ENCODE results near the gene PRSS27.
"Not testable (repeated sequence)": the region's sequence is repeated elsewhere in the genome, so short reads cannot be mapped to it uniquely, and the experiment has no call there.

Gene PRSS27

GRCh38 chr16:2724816-2725348, 4.9 kb upstream of the PRSS27 start:
- Histone ChIP-seq H3K9me3 (replicated peaks in 1 of 2; ENCODE audit: control insufficient read depth in 2 of 2, insufficient read depth in 1 of 2, low read depth in 1 of 2, low read length in 2 of 2) (no peaks in the 10 kb centered on the region), H2AFZ (ENCODE audit: low read length) (no peak overlapping the region), H3K36me3 (replicated peaks in 1 of 2; ENCODE audit: control insufficient read depth in 2 of 2, insufficient read depth in 2 of 2, low read length in 2 of 2) (no peaks in the 10 kb centered on the region), H4K8ac (ENCODE audit: low read depth, low read length) (no peak overlapping the region), H2BK5ac (ENCODE audit: low read length) (no peak overlapping the region), H4K91ac (ENCODE audit: low read depth, low read length, poor library complexity) (no peak overlapping the region), H2BK12ac (ENCODE audit: low read length) (no peak overlapping the region), H3K4ac (ENCODE audit: low read length) (no peak overlapping the region), H2BK15ac (ENCODE audit: low read length) (no peak overlapping the region), H3K23ac (ENCODE audit: low read depth, low read length, poor library complexity) (no peak overlapping the region), H3K4me2 (ENCODE audit: insufficient read depth, low read length, poor library complexity, severe bottlenecking) (no peak overlapping the region), H3K18ac (ENCODE audit: low read length) (no peak overlapping the region), H3K79me1 (ENCODE audit: low read depth, low read length) (peaks cover 2% of the 10 kb centered on the region), H3K4me3 (ENCODE audit: low read length in 2 of 2) (no peak overlapping the region), H2AK5ac (ENCODE audit: low read depth, low read length) (no peak overlapping the region), H2BK120ac (ENCODE audit: low read depth, low read length) (no peak overlapping the region), H3K27ac (replicated peaks; ENCODE audit: low read length) (no peak overlapping the region), H3K9ac (ENCODE audit: low read depth, low read length, poor library complexity) (no peak overlapping the region), H3K14ac (ENCODE audit: low read length) (no peak overlapping the region), H3K4me1 (ENCODE audit: control insufficient read depth in 2 of 2, insufficient read depth in 1 of 2, low read depth in 1 of 2, low read length in 2 of 2) (no peaks in the 10 kb centered on the region), H3K27me3 (ENCODE audit: control insufficient read depth in 3 of 3, insufficient read depth in 3 of 3, low read depth in 1 of 3, low read length in 3 of 3) (peaks cover 0 to 6% (median 0%) of the 10 kb centered on the region in 3 experiments)
- WGBS, 2 donors (ENCODE audit: extremely low coverage in 2 of 2, insufficient read length in 2 of 2, insufficient replicate concordance in 1 of 2) = no CpG with 5 or more reads among the region's 16 CpGs
- no peak for DNase-seq (ENCODE audit: low spot score)

- no peak overlapping the region for H2BK5ac ChIP-seq (ENCODE audit: low read length)
- no peaks in the 10 kb centered on the region for H3K9me3 ChIP-seq (replicated peaks in 1 of 2; ENCODE audit: control insufficient read depth in 2 of 2, insufficient read depth in 1 of 2, low read depth in 1 of 2, low read length in 2 of 2)
- no peak overlapping the region for H2AK5ac ChIP-seq (ENCODE audit: low read depth, low read length)
- peaks cover 0 to 4% of the 10 kb centered on the region in 2 donors for H3K4me1 ChIP-seq (ENCODE audit: control insufficient read depth in 2 of 2, insufficient read depth in 1 of 2, low read depth in 1 of 2, low read length in 2 of 2)
- no peak overlapping the region for H3K4me3 ChIP-seq (ENCODE audit: low read length in 2 of 2)
- peaks cover 2% of the 10 kb centered on the region for H3K79me1 ChIP-seq (ENCODE audit: low read depth, low read length)
- WGBS, 2 donors (ENCODE audit: extremely low coverage in 2 of 2, insufficient read length in 2 of 2, insufficient replicate concordance in 1 of 2) = no CpG with 5 or more reads among the region's 7 CpGs
- no peak overlapping the region for H3K14ac ChIP-seq (ENCODE audit: low read length)
- H3K18ac ChIP-seq (ENCODE audit: low read length) = no peak overlapping the region
- H3K23ac ChIP-seq (ENCODE audit: low read depth, low read length, poor library complexity) = no peak overlapping the region
- no peak overlapping the region for H2BK15ac ChIP-seq (ENCODE audit: low read length)
- no peak overlapping the region for H4K8ac ChIP-seq (ENCODE audit: low read depth, low read length)
- H2AFZ ChIP-seq (ENCODE audit: low read length) = peak overlapping the region; percentile 8
- no peak overlapping the region for H3K4me2 ChIP-seq (ENCODE audit: insufficient read depth, low read length, poor library complexity, severe bottlenecking)
- no peak overlapping the region for H3K9ac ChIP-seq (ENCODE audit: low read depth, low read length, poor library complexity)
- no peak for DNase-seq (ENCODE audit: low spot score)
- H4K91ac ChIP-seq (ENCODE audit: low read depth, low read length, poor library complexity) = no peak overlapping the region
- no peaks in the 10 kb centered on the region for H3K36me3 ChIP-seq (replicated peaks in 1 of 2; ENCODE audit: control insufficient read depth in 2 of 2, insufficient read depth in 2 of 2, low read length in 2 of 2)
- peaks cover 0 to 6% (median 0%) of the 10 kb centered on the region in 3 experiments for H3K27me3 ChIP-seq (ENCODE audit: control insufficient read depth in 3 of 3, insufficient read depth in 3 of 3, low read depth in 1 of 3, low read length in 3 of 3)
- no peak overlapping the region for H3K27ac ChIP-seq (replicated peaks; ENCODE audit: low read length)
- no peak overlapping the region for H2BK12ac ChIP-seq (ENCODE audit: low read length)
- no peak overlapping the region for H2BK120ac ChIP-seq (ENCODE audit: low read depth, low read length)
- no peak overlapping the region for H3K4ac ChIP-seq (ENCODE audit: low read length)
Measured at GRCh38 chr16:2724088-2724676, 4.2 kb upstream of the PRSS27 start.

GRCh38 chr16:2721634-2722173, 1.7 kb upstream of the PRSS27 start:
- H3K14ac ChIP-seq (ENCODE audit: low read length); DNase-seq (ENCODE audit: low spot score); H3K4ac ChIP-seq (ENCODE audit: low read length); H3K9ac ChIP-seq (ENCODE audit: low read depth, low read length, poor library complexity); H4K8ac ChIP-seq (ENCODE audit: low read depth, low read length); H3K4me1 ChIP-seq (ENCODE audit: control insufficient read depth in 2 of 2, insufficient read depth in 1 of 2, low read depth in 1 of 2, low read length in 2 of 2); H2BK5ac ChIP-seq (ENCODE audit: low read length); H3K36me3 ChIP-seq (replicated peaks in 1 of 2; ENCODE audit: control insufficient read depth in 2 of 2, insufficient read depth in 2 of 2, low read length in 2 of 2); H2BK120ac ChIP-seq (ENCODE audit: low read depth, low read length); H4K91ac ChIP-seq (ENCODE audit: low read depth, low read length, poor library complexity); H3K9me3 ChIP-seq (replicated peaks in 1 of 2; ENCODE audit: control insufficient read depth in 2 of 2, insufficient read depth in 1 of 2, low read depth in 1 of 2, low read length in 2 of 2); H2BK12ac ChIP-seq (ENCODE audit: low read length); H2BK15ac ChIP-seq (ENCODE audit: low read length); H3K18ac ChIP-seq (ENCODE audit: low read length); H3K27me3 ChIP-seq (ENCODE audit: control insufficient read depth in 3 of 3, insufficient read depth in 3 of 3, low read depth in 1 of 3, low read length in 3 of 3); H2AK5ac ChIP-seq (ENCODE audit: low read depth, low read length); H3K79me1 ChIP-seq (ENCODE audit: low read depth, low read length); H3K23ac ChIP-seq (ENCODE audit: low read depth, low read length, poor library complexity): not testable (repeated sequence)
- peak overlapping the region; percentile 31 for H3K4me2 ChIP-seq (ENCODE audit: insufficient read depth, low read length, poor library complexity, severe bottlenecking)
- peak overlapping the region; percentile 60 to 75 for H3K4me3 ChIP-seq (ENCODE audit: low read length in 2 of 2)
- peak overlapping the region; percentile 71 for H3K27ac ChIP-seq (replicated peaks; ENCODE audit: low read length)
- WGBS, 2 donors (ENCODE audit: extremely low coverage in 2 of 2, insufficient read length in 2 of 2, insufficient replicate concordance in 1 of 2) = no CpG with 5 or more reads among the region's 14 CpGs
- H2AFZ ChIP-seq (ENCODE audit: low read length) = peak overlapping the region; percentile 91

- no peak overlapping the region for H2BK5ac ChIP-seq (ENCODE audit: low read length)
- H3K14ac ChIP-seq (ENCODE audit: low read length) = no peak overlapping the region
- H3K27ac ChIP-seq (replicated peaks; ENCODE audit: low read length) = peak overlapping the region; percentile 71
- peak overlapping the region; percentile 85 for H4K91ac ChIP-seq (ENCODE audit: low read depth, low read length, poor library complexity)
- peaks cover 0 to 6% (median 3%) of the 10 kb centered on the region in 3 experiments for H3K27me3 ChIP-seq (ENCODE audit: control insufficient read depth in 3 of 3, insufficient read depth in 3 of 3, low read depth in 1 of 3, low read length in 3 of 3)
- no CpG with 5 or more reads among the region's 99 CpGs for WGBS, 2 donors (ENCODE audit: extremely low coverage in 2 of 2, insufficient read length in 2 of 2, insufficient replicate concordance in 1 of 2)
- peak; percentile 90 for DNase-seq (ENCODE audit: low spot score)
- H3K18ac ChIP-seq (ENCODE audit: low read length) = peak overlapping the region; percentile 96
- peak overlapping the region; percentile 76 for H3K4ac ChIP-seq (ENCODE audit: low read length)
- no peak overlapping the region for H2AK5ac ChIP-seq (ENCODE audit: low read depth, low read length)
- H3K4me3 ChIP-seq (ENCODE audit: low read length in 2 of 2) = peak overlapping the region; percentile 60 to 83
- no peak overlapping the region for H2BK15ac ChIP-seq (ENCODE audit: low read length)
- H3K79me1 ChIP-seq (ENCODE audit: low read depth, low read length) = peaks cover 3% of the 10 kb centered on the region
- no peak overlapping the region for H2BK120ac ChIP-seq (ENCODE audit: low read depth, low read length)
- H3K4me2 ChIP-seq (ENCODE audit: insufficient read depth, low read length, poor library complexity, severe bottlenecking) = peak overlapping the region; percentile 62
- H3K4me1 ChIP-seq (ENCODE audit: control insufficient read depth in 2 of 2, insufficient read depth in 1 of 2, low read depth in 1 of 2, low read length in 2 of 2) = peaks cover 0 to 4% of the 10 kb centered on the region in 2 donors
- H3K23ac ChIP-seq (ENCODE audit: low read depth, low read length, poor library complexity) = peak overlapping the region; percentile 96
- no peak overlapping the region for H3K9ac ChIP-seq (ENCODE audit: low read depth, low read length, poor library complexity)
- H2AFZ ChIP-seq (ENCODE audit: low read length) = peak overlapping the region; percentile 91
- H4K8ac ChIP-seq (ENCODE audit: low read depth, low read length) = no peak overlapping the region
- H2BK12ac ChIP-seq (ENCODE audit: low read length) = no peak overlapping the region
- no peaks in the 10 kb centered on the region for H3K9me3 ChIP-seq (replicated peaks in 1 of 2; ENCODE audit: control insufficient read depth in 2 of 2, insufficient read depth in 1 of 2, low read depth in 1 of 2, low read length in 2 of 2)
- H3K36me3 ChIP-seq (replicated peaks in 1 of 2; ENCODE audit: control insufficient read depth in 2 of 2, insufficient read depth in 2 of 2, low read length in 2 of 2) = no peaks in the 10 kb centered on the region
Measured at GRCh38 chr16:2720719-2721633, 952 bp upstream of the PRSS27 start.
